ENCODE results near the gene LDLRAD4. TPM values are rescaled to one million over a fixed set of nuclear protein-coding genes. Genes with fewer than 3 reads are reported as not detected.

The LDLRAD4 gene
- total and polyA plus RNA-seq, 9 of the 15 experiments (the other 6 are each of a cell fraction or from before 2014, with no cell fraction given) = 0.01 TPM; not detected in 8

GRCh38 chr18:13429884-13430510, 211.4 kb downstream of the LDLRAD4 start:
- H3K27me3 ChIP-seq (ENCODE audit: control insufficient read depth in 2 of 2, insufficient read depth in 2 of 2, low read length in 2 of 2) = peaks cover 4 to 5% of the 10 kb centered on the region in 2 experiments; a peak in 3 of 5 replicates
- FAIRE-seq = no peak
- no TSS peak for BruUV-seq (replicated peaks)
- ATAC-seq = no peak
- H3K4me3 ChIP-seq = no peak overlapping the region
- H3K27ac ChIP-seq (ENCODE audit: extremely low read depth, low read depth, low read length) = no peak overlapping the region
- H2AFZ ChIP-seq (ENCODE audit: low read depth, low read length) = no peak overlapping the region
- no peaks in the 10 kb centered on the region for H3K9me1 ChIP-seq (ENCODE audit: control insufficient read depth, insufficient read depth, low read length)
- no peak overlapping the region for H3K9ac ChIP-seq (ENCODE audit: insufficient read depth in 1 of 2, low read depth in 2 of 2, low read length in 2 of 2)
- no peaks in the 10 kb centered on the region for H3K36me3 ChIP-seq (ENCODE audit: control insufficient read depth, insufficient read depth, low read length)
- POLR2A ChIA-PET = no interaction called here
- H3K4me2 ChIP-seq (ENCODE audit: insufficient read depth, low read length) = no peak overlapping the region
- CTCF ChIA-PET (ENCODE audit: low intra/inter-chr PET ratio) = no interaction called here
- no peaks in the 10 kb centered on the region; the same call in 1 of the 2 replicates for H4K20me1 ChIP-seq (replicated peaks; ENCODE audit: control insufficient read depth, insufficient read depth, low read length)
- in situ Hi-C loops (cut with MboI) (no loop called here), intact Hi-C loops (cut with micrococcal nuclease) (no loop called here)
- H3K79me2 ChIP-seq (ENCODE audit: control insufficient read depth, insufficient read depth, low read length) = no peaks in the 10 kb centered on the region
- no peaks in the 10 kb centered on the region for H3K4me1 ChIP-seq (replicated peaks in 1 of 2; ENCODE audit: control insufficient read depth in 2 of 2, insufficient read depth in 2 of 2, low read length in 2 of 2)
- H3K9me3 ChIP-seq (replicated peaks; ENCODE audit: control insufficient read depth, insufficient read depth, low read depth, low read length) = no peaks in the 10 kb centered on the region; the same call in 1 of the 2 replicates
- no peak for DNase-seq (ENCODE audit: extremely low read depth in 1 of 4, low spot score in 3 of 4)
- 2% methylated on average over 13 of the region's 15 CpGs for WGBS (ENCODE audit: insufficient coverage, low coverage, missing lambda C conversion rate)
- TF ChIP-seq BHLHE40 (IDR thresholded peaks at IDR 0.05; ENCODE audit: low read length) (no peak), ZNF184 (CRISPR knock-in tag; IDR thresholded peaks at IDR 0.05) (no peak), ZEB2 (IDR thresholded peaks at IDR 0.05) (no peak), CHD1 (IDR thresholded peaks at IDR 0.05; ENCODE audit: low read length) (no peak)

GRCh38 chr18:13430663-13431062, 212.1 kb downstream of the LDLRAD4 start:
- Histone ChIP-seq H4K20me1 (replicated peaks; ENCODE audit: control insufficient read depth, insufficient read depth, low read length) (no peaks in the 10 kb centered on the region; the same call in 1 of the 2 replicates), H3K27ac (ENCODE audit: extremely low read depth, low read depth, low read length) (no peak overlapping the region), H3K27me3 (ENCODE audit: control insufficient read depth in 2 of 2, insufficient read depth in 2 of 2, low read length in 2 of 2) (peaks cover 4 to 5% of the 10 kb centered on the region in 2 experiments; a peak in 3 of 5 replicates), H3K79me2 (ENCODE audit: control insufficient read depth, insufficient read depth, low read length) (no peaks in the 10 kb centered on the region), H3K4me3 (no peak overlapping the region), H3K36me3 (ENCODE audit: control insufficient read depth, insufficient read depth, low read length) (no peaks in the 10 kb centered on the region), H3K9me1 (ENCODE audit: control insufficient read depth, insufficient read depth, low read length) (no peaks in the 10 kb centered on the region), H2AFZ (ENCODE audit: low read depth, low read length) (no peak overlapping the region), H3K4me1 (replicated peaks in 1 of 2; ENCODE audit: control insufficient read depth in 2 of 2, insufficient read depth in 2 of 2, low read length in 2 of 2) (no peaks in the 10 kb centered on the region), H3K9ac (ENCODE audit: insufficient read depth in 1 of 2, low read depth in 2 of 2, low read length in 2 of 2) (no peak overlapping the region), H3K4me2 (ENCODE audit: insufficient read depth, low read length) (no peak overlapping the region), H3K9me3 (replicated peaks; ENCODE audit: control insufficient read depth, insufficient read depth, low read depth, low read length) (no peaks in the 10 kb centered on the region)
- ATAC-seq (no peak), DNase-seq (ENCODE audit: extremely low read depth in 1 of 4, low spot score in 3 of 4) (no peak), FAIRE-seq (no peak)
- ChIA-PET CTCF (ENCODE audit: low intra/inter-chr PET ratio) (no interaction called here), POLR2A (no interaction called here)
- WGBS (ENCODE audit: insufficient coverage, low coverage, missing lambda C conversion rate) = 0% methylated on average over 4 of the region's 4 CpGs
- intact Hi-C loops (cut with micrococcal nuclease) = no loop called here
- BruUV-seq (replicated peaks) = no TSS peak
- in situ Hi-C loops (cut with MboI) = no loop called here
- TF ChIP-seq ZNF766 (CRISPR knock-in tag; conservative IDR thresholded peaks at IDR 0.05) (no peak), C11orf30 (IDR thresholded peaks at IDR 0.05; ENCODE audit: low read depth) (no peak), SRSF7 (optimal IDR thresholded peaks at IDR 0.05; ENCODE audit: low read depth, low read length) (no peak), CBX5 (IDR thresholded peaks at IDR 0.05; ENCODE audit: borderline replicate concordance, low read depth) (no peak), ZBED1 (IDR thresholded peaks at IDR 0.05) (no peak), MAFG (tag; conservative IDR thresholded peaks at IDR 0.05) (no peak), USF2 (CRISPR knock-in tag; IDR thresholded peaks at IDR 0.05) (no peak), SRF (CRISPR knock-in tag; IDR thresholded peaks at IDR 0.05) (no peak), EZH2 (IDR thresholded peaks at IDR 0.05; ENCODE audit: borderline replicate concordance, low read depth, low read length) (no peak), FOSL1 (tag; conservative IDR thresholded peaks at IDR 0.05) (no peak), ELK3 (CRISPR knock-in tag; IDR thresholded peaks at IDR 0.05) (no peak), ZNF12 (CRISPR knock-in tag; IDR thresholded peaks at IDR 0.05) (no peak), ZNF785 (CRISPR knock-in tag; IDR thresholded peaks at IDR 0.05) (no peak)

Measured in K562 (cell line).